ENCODE data around the gene TCF12.

TCF12 gene

DNA sequence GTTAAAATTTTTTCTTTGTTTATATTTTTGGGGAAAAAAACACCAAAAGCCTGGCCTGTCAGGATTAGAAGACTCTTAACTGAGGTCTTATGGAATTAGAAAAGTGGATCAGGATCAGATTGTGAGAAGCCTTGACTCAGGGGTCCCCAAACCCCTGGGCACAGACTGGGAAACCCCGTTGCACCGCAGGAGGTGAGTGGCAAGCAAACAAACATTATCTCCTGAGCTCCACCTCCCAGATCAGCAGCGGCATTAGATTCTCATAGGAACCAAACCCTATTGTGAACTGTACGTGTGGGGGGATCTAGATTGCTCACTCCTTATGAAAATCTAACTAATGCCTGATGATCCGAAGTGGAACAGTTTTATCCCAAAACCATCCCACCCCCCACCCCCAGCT, 117.2 kb downstream of the TCF12 start:
- no peak for DNase-seq (ENCODE audit: low read depth)
- no peak overlapping the region for H3K4me3 ChIP-seq (ENCODE audit: control insufficient read depth, low read depth, low read length)
- TF ChIP-seq, protein P1, sequence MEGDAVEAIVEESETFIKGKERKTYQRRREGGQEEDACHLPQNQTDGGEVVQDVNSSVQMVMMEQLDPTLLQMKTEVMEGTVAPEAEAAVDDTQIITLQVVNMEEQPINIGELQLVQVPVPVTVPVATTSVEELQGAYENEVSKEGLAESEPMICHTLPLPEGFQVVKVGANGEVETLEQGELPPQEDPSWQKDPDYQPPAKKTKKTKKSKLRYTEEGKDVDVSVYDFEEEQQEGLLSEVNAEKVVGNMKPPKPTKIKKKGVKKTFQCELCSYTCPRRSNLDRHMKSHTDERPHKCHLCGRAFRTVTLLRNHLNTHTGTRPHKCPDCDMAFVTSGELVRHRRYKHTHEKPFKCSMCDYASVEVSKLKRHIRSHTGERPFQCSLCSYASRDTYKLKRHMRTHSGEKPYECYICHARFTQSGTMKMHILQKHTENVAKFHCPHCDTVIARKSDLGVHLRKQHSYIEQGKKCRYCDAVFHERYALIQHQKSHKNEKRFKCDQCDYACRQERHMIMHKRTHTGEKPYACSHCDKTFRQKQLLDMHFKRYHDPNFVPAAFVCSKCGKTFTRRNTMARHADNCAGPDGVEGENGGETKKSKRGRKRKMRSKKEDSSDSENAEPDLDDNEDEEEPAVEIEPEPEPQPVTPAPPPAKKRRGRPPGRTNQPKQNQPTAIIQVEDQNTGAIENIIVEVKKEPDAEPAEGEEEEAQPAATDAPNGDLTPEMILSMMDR (IDR thresholded peaks at IDR 0.05; ENCODE audit: control insufficient read depth, insufficient read depth, low read depth, low read length, missing control alignments): no peak

DNA sequence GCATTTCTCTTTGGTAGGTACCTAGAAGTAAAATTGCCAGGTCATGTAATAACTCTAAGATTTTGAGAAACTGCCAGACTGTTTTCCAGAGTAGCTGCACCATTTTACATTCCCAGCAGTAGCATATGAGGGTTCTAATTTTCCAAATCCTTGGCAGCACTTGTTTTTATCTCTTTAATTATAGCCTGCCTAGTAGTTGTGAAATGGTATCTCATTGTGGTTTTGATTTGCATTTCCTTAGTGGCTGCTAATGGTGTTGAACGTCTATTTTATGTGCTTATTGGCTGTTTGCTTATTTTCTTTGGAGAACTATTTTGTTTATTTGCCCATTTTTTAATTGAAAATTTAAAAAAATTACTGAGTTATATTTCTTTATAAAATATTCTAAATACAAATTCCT, 117.9 kb downstream of the TCF12 start:
- TF ChIP-seq, protein P1 (IDR thresholded peaks at IDR 0.05; ENCODE audit: control insufficient read depth, insufficient read depth, low read depth, low read length, missing control alignments): no peak
- H3K4me3 ChIP-seq (ENCODE audit: control insufficient read depth, low read depth, low read length): no peak overlapping the region
- DNase-seq (ENCODE audit: low read depth): no peak

DNA sequence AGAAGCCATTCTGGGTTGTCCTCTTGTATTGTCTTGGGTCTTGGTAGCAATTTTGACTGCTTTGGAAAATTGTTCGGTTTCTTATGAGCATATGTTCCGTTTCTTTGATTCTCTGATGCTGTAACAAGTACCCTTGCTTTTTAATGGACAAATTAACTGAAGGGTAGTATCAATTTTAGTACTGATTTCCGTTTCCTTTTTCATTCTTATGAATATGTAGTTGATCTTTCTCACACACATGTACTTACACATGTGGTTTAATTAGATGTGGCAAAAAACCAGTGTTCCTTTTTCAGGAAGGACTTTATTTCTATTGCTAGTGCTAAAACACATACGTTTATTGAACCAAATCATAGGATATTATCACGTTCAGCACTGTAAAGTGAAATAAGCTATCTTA, 119.1 kb downstream of the TCF12 start:
- TF ChIP-seq, protein P1 (IDR thresholded peaks at IDR 0.05; ENCODE audit: control insufficient read depth, insufficient read depth, low read depth, low read length, missing control alignments): no peak
- no peak overlapping the region for H3K4me3 ChIP-seq (ENCODE audit: control insufficient read depth, low read depth, low read length)
- no peak for DNase-seq (ENCODE audit: low read depth)

DNA sequence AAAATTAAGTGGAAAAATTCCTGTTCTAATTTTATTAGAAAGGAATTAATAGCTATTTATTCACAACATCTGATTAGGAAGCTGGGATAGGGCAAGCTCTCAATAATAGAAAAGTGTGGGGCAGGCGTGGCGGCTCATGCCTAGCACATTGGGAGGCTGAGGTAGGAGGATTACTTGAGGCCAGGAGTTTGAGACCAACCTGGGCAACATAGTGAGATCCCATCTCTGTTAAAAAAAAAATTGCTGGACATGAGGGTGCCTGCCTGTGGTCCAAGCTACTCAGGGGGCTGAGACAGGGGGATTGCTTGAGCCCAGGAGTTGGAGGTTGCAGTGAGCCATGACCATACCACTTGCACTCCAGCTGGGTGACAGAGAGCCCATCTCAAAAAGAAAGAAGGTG, 119.6 kb downstream of the TCF12 start:
- DNase-seq (ENCODE audit: low read depth): no peak
- no peak overlapping the region for H3K4me3 ChIP-seq (ENCODE audit: control insufficient read depth, low read depth, low read length)
- TF ChIP-seq, protein P1 (IDR thresholded peaks at IDR 0.05; ENCODE audit: control insufficient read depth, insufficient read depth, low read depth, low read length, missing control alignments): no peak

DNA sequence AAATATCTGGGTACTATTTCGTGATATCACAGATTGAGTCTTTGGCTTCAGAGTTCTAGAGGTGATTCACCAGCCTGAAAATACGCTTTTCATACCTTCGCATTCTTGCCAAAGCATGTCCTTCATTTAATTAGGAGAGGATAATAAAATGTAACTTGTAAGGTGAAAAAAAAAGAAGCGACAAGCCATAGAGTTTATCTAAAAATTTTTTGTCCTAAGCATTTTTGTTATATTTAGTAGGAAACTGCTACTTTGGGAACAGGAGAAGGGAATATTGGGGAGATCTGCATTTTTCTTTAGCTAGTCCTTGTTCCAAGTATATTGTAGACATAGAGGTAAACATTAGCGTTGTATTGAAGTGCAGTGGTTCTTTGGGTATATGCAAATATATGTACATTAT, 120.1 kb downstream of the TCF12 start:
- TF ChIP-seq, protein P1 (IDR thresholded peaks at IDR 0.05; ENCODE audit: control insufficient read depth, insufficient read depth, low read depth, low read length, missing control alignments): no peak
- DNase-seq (ENCODE audit: low read depth): no peak
- no peak overlapping the region for H3K4me3 ChIP-seq (ENCODE audit: control insufficient read depth, low read depth, low read length)

DNA sequence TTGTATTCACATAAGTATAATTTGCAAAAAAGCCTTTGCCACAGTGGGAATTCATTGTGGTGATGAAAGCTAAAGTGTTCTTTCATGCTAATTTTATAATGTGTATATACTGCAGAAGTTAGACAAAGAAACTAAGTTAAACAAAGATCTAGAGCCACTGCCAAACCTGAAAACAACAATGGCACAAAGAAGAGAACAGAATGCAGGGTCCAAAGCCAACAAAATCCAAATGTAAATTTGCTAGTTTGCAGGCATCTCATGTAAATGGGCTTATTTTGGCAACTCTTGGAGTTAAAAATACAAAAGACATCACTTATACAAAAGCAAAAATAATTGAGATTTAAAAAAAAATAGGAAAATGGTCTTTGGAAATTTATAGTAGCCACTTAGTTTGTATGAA, 123.0 kb downstream of the TCF12 start:
- DNase-seq (ENCODE audit: low read depth): no peak
- TF ChIP-seq, protein P1 (IDR thresholded peaks at IDR 0.05; ENCODE audit: control insufficient read depth, insufficient read depth, low read depth, low read length, missing control alignments): no peak
- no peak overlapping the region for H3K4me3 ChIP-seq (ENCODE audit: control insufficient read depth, low read depth, low read length)

All from AG09309 (cell line).